ENCODE measurements around the gene DGLUCY. TPM values are rescaled to one million over a fixed set of nuclear protein-coding genes. Genes with fewer than 3 reads are reported as not detected.

Gene DGLUCY
- total RNA-seq, 1 experiment from 2014 or later = 67.0 TPM

GRCh38 chr14:91231446-91231845, 117.6 kb downstream of the DGLUCY start:
- TF ChIP-seq RAD21 (IDR thresholded peaks at IDR 0.05; ENCODE audit: low read depth) (no peak), CTCF (IDR thresholded peaks at IDR 0.05 in 2 of 3, conservative IDR thresholded peaks at IDR 0.05 in 1 of 3; ENCODE audit: borderline replicate concordance in 1 of 3, insufficient read depth in 1 of 3, low read depth in 2 of 3, low read length in 2 of 3) (no peak), FOSL1 (IDR thresholded peaks at IDR 0.05; ENCODE audit: low read depth) (no peak), ZFX (IDR thresholded peaks at IDR 0.05) (no peak), EZH2phosphoT487 (IDR thresholded peaks at IDR 0.05; ENCODE audit: borderline replicate concordance) (no peak)
- ATAC-seq (no peak), DNase-seq (ENCODE audit: low read depth, low spot score) (no peak)
- Histone ChIP-seq H3K27me3 (ENCODE audit: insufficient read depth, low read length) (no peaks in the 10 kb centered on the region), H3K27ac (ENCODE audit: low read depth, low read length) (no peak overlapping the region), H3K36me3 (ENCODE audit: control insufficient read depth in 1 of 2, insufficient read depth in 2 of 2, low read length in 2 of 2) (no peaks in the 10 kb centered on the region), H3K4me1 (ENCODE audit: control insufficient read depth in 1 of 2, insufficient read depth in 2 of 2, low read length in 2 of 2) (no peaks in the 10 kb centered on the region), H3K4me2 (ENCODE audit: low read length) (no peak overlapping the region), H3K9ac (ENCODE audit: low read length) (no peak overlapping the region), H2AFZ (ENCODE audit: low read depth, low read length, poor library complexity, severe bottlenecking) (no peak overlapping the region), H3K9me2 (ENCODE audit: insufficient read depth) (no peaks in the 10 kb centered on the region), H3K79me2 (ENCODE audit: insufficient read depth, low read length) (no peaks in the 10 kb centered on the region), H4K20me1 (ENCODE audit: insufficient read depth) (no peaks in the 10 kb centered on the region), H3K9me3 (ENCODE audit: control insufficient read depth in 1 of 2, insufficient read depth in 1 of 2, low read depth in 1 of 2, low read length in 2 of 2) (no peaks in the 10 kb centered on the region), H3K4me3 (replicated peaks in 1 of 2; ENCODE audit: low read depth in 1 of 2, low read length in 2 of 2) (no peak overlapping the region)
- ChIA-PET RAD21 (ENCODE audit: low non-redundant PET in 1 of 2, low total read pairs in 2 of 2, uncharacterized antibody in 2 of 2, unreplicated experiment in 2 of 2) (no interaction called here), CTCF (no interaction called here), POLR2A (no interaction called here)
- no TSS peak for BruUV-seq (replicated peaks)
- intact Hi-C loops (cut with micrococcal nuclease) = no loop called here

GRCh38 chr14:91232052-91232451, 118.2 kb downstream of the DGLUCY start:
- no peaks in the 10 kb centered on the region for H3K9me2 ChIP-seq (ENCODE audit: insufficient read depth)
- no peaks in the 10 kb centered on the region for H3K36me3 ChIP-seq (ENCODE audit: control insufficient read depth in 1 of 2, insufficient read depth in 2 of 2, low read length in 2 of 2)
- no peaks in the 10 kb centered on the region for H3K9me3 ChIP-seq (ENCODE audit: control insufficient read depth in 1 of 2, insufficient read depth in 1 of 2, low read depth in 1 of 2, low read length in 2 of 2)
- H3K79me2 ChIP-seq (ENCODE audit: insufficient read depth, low read length) = no peaks in the 10 kb centered on the region
- H3K9ac ChIP-seq (ENCODE audit: low read length) = no peak overlapping the region
- no TSS peak for BruUV-seq (replicated peaks)
- no peaks in the 10 kb centered on the region for H3K4me1 ChIP-seq (ENCODE audit: control insufficient read depth in 1 of 2, insufficient read depth in 2 of 2, low read length in 2 of 2)
- no peak overlapping the region for H3K4me3 ChIP-seq (replicated peaks in 1 of 2; ENCODE audit: low read depth in 1 of 2, low read length in 2 of 2)
- ChIA-PET POLR2A (no interaction called here), RAD21 (ENCODE audit: low non-redundant PET in 1 of 2, low total read pairs in 2 of 2, uncharacterized antibody in 2 of 2, unreplicated experiment in 2 of 2) (no interaction called here), CTCF (no interaction called here)
- no peaks in the 10 kb centered on the region for H4K20me1 ChIP-seq (ENCODE audit: insufficient read depth)
- intact Hi-C loops (cut with micrococcal nuclease) = no loop called here
- no peak for ATAC-seq
- no peak overlapping the region for H2AFZ ChIP-seq (ENCODE audit: low read depth, low read length, poor library complexity, severe bottlenecking)
- H3K27me3 ChIP-seq (ENCODE audit: insufficient read depth, low read length) = no peaks in the 10 kb centered on the region
- no peak for DNase-seq (ENCODE audit: low read depth, low spot score)
- no peak overlapping the region for H3K27ac ChIP-seq (ENCODE audit: low read depth, low read length)
- H3K4me2 ChIP-seq (ENCODE audit: low read length) = no peak overlapping the region
- TF ChIP-seq ATF3 (IDR thresholded peaks at IDR 0.05) (no peak), ZNF274 (IDR thresholded peaks at IDR 0.05; ENCODE audit: low read depth, low read length) (no peak), MAX (IDR thresholded peaks at IDR 0.05) (no peak), YY1 (IDR thresholded peaks at IDR 0.05; ENCODE audit: extremely low read depth, insufficient replicate concordance, low read depth, low read length) (no peak), CBX3 (IDR thresholded peaks at IDR 0.05; ENCODE audit: low read depth) (no peak), REST (IDR thresholded peaks at IDR 0.05; ENCODE audit: low read depth) (no peak), ZBTB33 (IDR thresholded peaks at IDR 0.05; ENCODE audit: extremely low read depth, insufficient replicate concordance, low read length) (no peak), RAD21 (IDR thresholded peaks at IDR 0.05; ENCODE audit: low read depth) (no peak), ZFX (IDR thresholded peaks at IDR 0.05) (no peak)
